ENCODE results near the gene KRTAP2-2. TPM values are rescaled to one million over a fixed set of nuclear protein-coding genes. Genes with fewer than 3 reads are reported as not detected.

Gene KRTAP2-2
- total and polyA plus RNA-seq, 2 donors (not counting 3 experiments of a cell fraction or from before 2014, with no cell fraction given) = not detected

- dilution Hi-C loops (cut with MboI; ENCODE audit: extremely low pct_ligation_motif_present, low sequenced_read_pairs) (no loop called here), intact Hi-C loops (cut with micrococcal nuclease) (no loop called here)
- Histone ChIP-seq H2AFZ (ENCODE audit: low read depth, low read length) (no peak overlapping the region), H3K4me2 (ENCODE audit: insufficient read depth, low read length) (no peak overlapping the region), H3K4me1 (ENCODE audit: control insufficient read depth, extremely low read depth, insufficient read depth, low read length) (no peaks in the 10 kb centered on the region), H3K9me3 (replicated peaks; ENCODE audit: control insufficient read depth, insufficient read depth, low read length) (no peaks in the 10 kb centered on the region), H3K27me3 (ENCODE audit: control insufficient read depth in 2 of 2, insufficient read depth in 2 of 2, low read length in 2 of 2) (peaks cover 1 to 2% of the 10 kb centered on the region in 2 experiments), H3K79me2 (ENCODE audit: control insufficient read depth, insufficient read depth, low read length) (no peaks in the 10 kb centered on the region), H4K20me1 (replicated peaks; ENCODE audit: control insufficient read depth, extremely low read depth, insufficient read depth, low read length) (no peaks in the 10 kb centered on the region), H3K9me1 (replicated peaks; ENCODE audit: control insufficient read depth, extremely low read depth, insufficient read depth, low read length) (no peaks in the 10 kb centered on the region), H3K27ac (ENCODE audit: insufficient read depth, low read depth, low read length) (no peak overlapping the region), H3K4me3 (replicated peaks in 1 of 3; ENCODE audit: insufficient read depth in 1 of 3, low read depth in 1 of 3, low read length in 3 of 3) (no peak overlapping the region), H3K9ac (replicated peaks; ENCODE audit: extremely low read depth, insufficient read depth, low read length) (no peak overlapping the region), H3K36me3 (ENCODE audit: control insufficient read depth in 2 of 2, extremely low read depth in 1 of 2, insufficient read depth in 2 of 2, low read length in 2 of 2) (no peaks in the 10 kb centered on the region)
- FAIRE-seq (no peak), DNase-seq (ENCODE audit: low read depth, low spot score) (no peak)
- ChIA-PET CTCF (no interaction called here), POLR2A (no interaction called here)
- no peak for TF ChIP-seq CTCF (IDR thresholded peaks at IDR 0.05; ENCODE audit: extremely low read depth in 1 of 2, insufficient read depth in 1 of 2, low read depth in 1 of 2, low read length in 2 of 2)
- TF ChIP-seq MAX (IDR thresholded peaks at IDR 0.05; ENCODE audit: insufficient read depth, insufficient read length) = no peak
- TF ChIP-seq EZH2 (IDR thresholded peaks at IDR 0.05; ENCODE audit: borderline replicate concordance, low read depth, low read length, severe bottlenecking) = no peak
- TF ChIP-seq FOS (IDR thresholded peaks at IDR 0.05; ENCODE audit: borderline replicate concordance, insufficient read depth, low read length) = no peak
- TF ChIP-seq MYC (IDR thresholded peaks at IDR 0.05; ENCODE audit: low read depth, low read length) = no peak
- TF ChIP-seq POLR2AphosphoS5 (IDR thresholded peaks at IDR 0.05; ENCODE audit: insufficient read depth, low read depth, low read length) = no peak
- TF ChIP-seq JUN (IDR thresholded peaks at IDR 0.05; ENCODE audit: borderline replicate concordance, insufficient read depth, insufficient read length, low read depth) = no peak
- TF ChIP-seq POLR2A (IDR thresholded peaks at IDR 0.05; ENCODE audit: low read depth, low read length) = no peak
- TF ChIP-seq GATA2 (IDR thresholded peaks at IDR 0.05; ENCODE audit: insufficient read depth, insufficient read length, low read depth, low read length) = no peak
- BruUV-seq (replicated peaks) = no TSS peak
Measured at GRCh38 chr17:41054025-41054424, 1.0 kb downstream of the KRTAP2-2 start.
